NCI-H524 (cell line): ENCODE results near the gene PHIP.
"Not testable (repeated sequence)": the region's sequence is repeated elsewhere in the genome, so short reads cannot be mapped to it uniquely, and the experiment has no call there.

Experiments
- DNase-seq, 2 experiments: peaks; one replicate each; lab custom pipeline; 2025; lab: John Stamatoyannopoulos, UW

Gene PHIP

DNA sequence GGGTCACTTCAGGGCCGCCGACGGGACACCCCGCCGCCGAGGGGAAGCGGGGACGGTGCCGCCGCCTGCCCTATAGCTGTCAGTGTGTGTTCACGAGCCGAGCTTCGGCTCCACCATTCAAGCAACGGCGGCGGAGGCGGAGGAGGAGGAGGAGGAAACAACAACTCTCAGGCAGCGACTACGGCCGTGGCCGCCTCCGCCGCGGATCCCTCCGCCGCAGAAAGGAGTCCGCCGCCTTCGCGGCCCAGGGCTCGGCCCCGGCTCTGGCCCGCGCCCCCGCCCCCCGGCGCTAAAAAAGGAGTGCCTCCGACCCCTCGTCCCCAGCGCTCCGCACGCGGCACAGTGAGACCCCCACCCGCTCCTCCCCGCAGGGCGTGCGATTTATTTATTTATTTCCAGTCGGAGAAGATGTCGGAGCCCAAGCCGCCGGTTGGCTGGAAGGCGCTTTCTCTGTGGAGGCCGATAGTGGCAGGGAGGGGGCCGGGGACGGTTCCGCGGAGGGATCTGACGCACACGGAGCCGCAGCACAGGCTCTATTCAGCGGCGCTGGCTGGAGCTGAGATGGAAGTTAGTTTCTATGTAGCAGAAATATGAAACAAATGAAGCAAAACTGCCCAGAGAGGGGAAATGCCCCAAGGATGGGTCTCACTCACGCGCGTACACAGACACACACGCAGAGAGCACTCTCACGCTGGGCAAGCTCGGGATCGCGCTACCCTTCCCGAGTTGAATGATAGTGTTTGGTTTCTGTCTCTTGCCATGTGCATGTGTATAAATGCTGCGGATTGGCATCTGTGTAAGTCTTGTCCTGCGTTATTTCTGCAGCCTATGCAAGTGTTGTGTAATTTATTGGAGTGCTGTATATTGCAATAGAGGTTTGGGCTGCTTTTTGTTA is at the start of gene PHIP:
PHIP (minus strand) TSS at position 180 of the 895 bp plus-strand sequence. CDS start 186 bp downstream, outside the sequence.
- peak; percentile 88 to 96 for DNase-seq

DNA sequence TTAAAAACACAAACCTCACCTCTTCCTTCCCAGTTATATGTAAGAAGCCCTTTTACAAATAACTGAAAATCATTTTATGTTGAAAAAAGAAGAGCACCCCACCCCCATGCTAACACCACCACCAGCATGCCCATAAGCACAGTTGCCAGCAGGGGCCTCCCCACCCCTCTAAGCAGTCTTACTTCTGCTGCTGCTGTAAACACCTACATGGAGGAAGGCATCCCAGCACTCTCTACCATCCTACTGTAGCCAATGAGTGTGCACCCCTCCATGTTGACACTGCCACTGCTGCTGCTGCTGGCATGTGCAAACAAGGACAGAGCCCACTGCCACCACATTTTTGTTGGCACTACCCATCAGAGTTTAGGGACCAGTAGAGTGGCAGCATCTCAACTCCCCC is 49.6 kb upstream of the PHIP start:
- DNase-seq = no peak

DNA sequence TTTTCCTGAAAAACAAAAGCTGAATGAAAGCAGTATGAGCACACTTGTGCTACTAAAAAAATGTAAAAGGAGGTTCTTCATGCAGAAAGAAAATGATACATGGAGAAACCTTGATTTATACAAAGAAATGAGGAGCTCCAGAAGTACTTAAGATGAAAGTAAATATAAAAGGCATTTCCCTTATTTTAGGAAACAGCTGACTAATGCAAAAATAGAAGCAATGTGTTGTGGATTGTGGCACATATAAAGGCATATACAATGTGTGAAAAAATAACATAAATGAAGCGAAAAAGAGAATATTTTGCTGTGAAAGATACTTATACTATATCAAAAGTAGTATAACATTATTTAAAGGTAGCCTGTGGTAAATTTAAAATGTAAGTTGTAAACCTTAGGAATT is 41.2 kb upstream of the PHIP start:
- DNase-seq = no peak

DNA sequence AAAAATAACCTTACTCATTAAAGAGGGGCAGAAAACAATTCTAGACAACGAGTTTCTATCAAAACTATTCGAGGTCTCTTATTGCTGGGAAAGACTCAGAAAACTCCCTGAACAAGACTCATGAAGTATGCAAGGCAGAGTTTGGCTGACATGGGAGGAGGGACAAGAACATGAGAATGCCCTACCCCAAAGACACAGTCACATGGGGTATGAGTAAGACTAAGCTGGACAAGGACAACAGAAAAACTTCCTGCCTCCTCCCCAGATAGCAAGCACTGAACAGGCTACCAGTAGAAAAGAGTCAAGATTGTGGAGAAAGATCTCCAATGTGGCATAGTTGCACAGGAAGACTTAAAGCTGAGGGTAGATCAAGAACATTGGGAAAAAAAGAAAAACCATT is 39.7 kb upstream of the PHIP start:
- DNase-seq = no peak

DNA sequence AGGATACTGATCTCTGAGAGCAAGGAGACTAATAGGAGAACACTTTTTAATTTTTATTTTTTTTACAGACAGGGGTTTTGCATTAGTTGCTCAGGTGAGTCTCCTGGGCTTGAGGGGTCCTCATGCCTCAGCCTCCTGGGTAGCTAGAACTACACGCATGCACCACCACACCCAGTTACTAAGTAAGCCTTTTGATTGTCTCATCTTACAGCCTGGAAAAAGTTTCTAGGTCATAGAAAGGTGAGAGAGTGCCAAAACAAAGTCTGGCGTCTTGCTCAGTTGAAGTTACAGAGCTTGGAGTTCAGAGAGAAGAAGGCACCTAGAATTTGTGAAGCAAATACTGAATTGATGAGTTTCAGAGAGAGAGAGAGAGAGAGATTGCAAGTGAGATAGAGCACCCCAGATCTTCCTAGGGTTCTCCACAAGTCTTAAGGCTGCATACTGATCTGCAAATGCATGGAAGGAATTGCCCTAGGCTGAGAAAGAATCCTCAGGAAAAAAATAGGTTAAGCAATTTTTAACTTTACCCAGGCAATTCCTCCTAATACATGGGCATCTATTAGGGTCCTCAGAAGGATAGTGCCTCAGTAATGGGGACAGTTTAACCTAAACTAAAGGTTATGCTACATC is 37.6 kb upstream of the PHIP start:
- DNase-seq = no peak

DNA sequence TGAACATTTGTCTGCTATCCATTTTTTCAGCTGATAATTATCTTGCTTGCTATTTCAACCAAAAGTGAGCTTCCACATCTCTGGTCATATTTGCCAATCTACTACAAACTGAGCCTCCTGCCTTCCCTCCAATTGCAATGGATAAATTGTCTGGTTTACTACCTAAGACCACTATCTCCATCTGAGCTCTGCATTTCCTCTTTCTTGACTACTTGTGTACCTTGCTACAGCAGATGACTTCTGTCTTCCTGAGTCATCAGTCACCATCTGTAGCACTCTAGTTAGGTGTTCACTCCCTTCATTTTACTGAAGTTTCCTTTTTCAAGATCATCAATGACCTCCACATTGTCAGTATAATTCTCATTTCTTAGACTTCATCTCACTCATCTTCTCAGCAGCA is 33.5 kb upstream of the PHIP start:
- no peak for DNase-seq

DNA sequence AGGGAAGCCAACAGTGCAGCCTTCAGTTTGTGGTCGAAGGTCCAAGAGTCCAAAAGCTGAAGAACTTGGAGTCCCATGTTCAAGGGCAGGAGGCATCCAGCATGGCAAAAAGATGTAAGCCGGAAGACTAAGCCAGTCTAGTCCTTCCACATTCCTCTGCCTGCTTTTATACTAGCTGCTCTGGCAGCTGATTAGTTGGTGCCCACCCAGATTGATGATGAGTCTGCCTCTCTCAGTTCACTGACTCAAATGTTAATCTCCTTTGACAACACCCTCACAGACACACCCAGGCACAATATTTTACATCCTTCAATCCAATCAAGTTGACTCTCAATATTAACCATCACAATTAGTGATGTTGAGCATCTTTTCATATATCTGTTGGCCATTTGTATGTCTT is 23.1 kb upstream of the PHIP start:
- DNase-seq = no peak

DNA sequence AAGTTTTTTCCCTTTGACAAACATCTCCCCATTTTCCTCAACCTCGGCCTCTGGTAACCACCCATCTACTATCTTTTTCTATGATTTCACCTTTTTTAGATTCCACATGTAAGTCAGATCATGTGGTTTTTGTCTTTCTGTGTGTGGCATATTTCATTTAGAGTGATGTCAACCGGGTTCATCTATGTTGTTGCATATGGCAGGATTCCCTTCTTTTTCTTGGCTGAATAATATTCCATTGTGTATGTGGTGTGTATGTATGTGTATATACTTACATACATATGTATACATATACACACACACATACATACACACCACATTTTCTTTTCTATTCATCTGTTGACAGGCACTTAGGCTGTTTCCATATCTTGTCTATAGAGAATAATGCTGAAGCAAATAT is 22.2 kb upstream of the PHIP start:
- no peak for DNase-seq

DNA sequence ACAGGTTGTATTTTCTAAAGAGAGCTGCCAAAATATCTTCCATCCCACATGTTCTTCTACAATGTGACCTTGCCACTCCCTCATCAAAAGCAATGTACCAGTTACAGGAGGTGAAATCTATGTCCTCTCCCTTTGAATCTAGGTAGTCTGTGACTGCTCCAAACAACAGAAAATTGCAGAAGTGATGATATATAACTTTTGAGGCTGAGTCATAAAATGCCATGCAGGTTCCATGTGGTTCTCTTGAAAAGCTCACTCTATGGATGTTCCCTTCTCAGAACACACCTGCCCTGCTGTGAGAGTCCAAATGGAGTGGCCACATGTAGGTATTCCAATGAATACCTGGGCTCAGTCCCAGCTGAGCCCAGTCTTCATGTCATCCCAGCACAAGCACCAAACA is 16.9 kb upstream of the PHIP start:
- DNase-seq = no peak

DNA sequence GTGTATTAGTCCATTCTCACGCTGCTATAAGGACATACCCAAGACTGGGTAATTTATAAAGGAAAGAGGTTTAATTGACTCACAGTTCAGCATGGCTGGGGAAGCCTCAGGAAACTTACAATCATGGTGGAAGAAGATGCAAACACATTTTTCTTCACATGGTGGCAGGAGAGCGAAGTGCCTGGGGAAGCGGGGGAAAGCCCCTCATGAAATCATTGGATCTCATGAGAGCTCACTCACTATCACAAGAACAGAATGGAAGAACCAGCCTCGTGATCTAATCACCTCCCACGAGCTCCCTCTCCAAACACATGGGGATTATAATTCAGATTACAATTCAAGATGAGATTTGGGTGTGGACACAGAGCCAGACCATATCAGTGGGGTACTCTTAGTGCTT is 13.7 kb upstream of the PHIP start:
- not testable (repeated sequence) for DNase-seq

DNA sequence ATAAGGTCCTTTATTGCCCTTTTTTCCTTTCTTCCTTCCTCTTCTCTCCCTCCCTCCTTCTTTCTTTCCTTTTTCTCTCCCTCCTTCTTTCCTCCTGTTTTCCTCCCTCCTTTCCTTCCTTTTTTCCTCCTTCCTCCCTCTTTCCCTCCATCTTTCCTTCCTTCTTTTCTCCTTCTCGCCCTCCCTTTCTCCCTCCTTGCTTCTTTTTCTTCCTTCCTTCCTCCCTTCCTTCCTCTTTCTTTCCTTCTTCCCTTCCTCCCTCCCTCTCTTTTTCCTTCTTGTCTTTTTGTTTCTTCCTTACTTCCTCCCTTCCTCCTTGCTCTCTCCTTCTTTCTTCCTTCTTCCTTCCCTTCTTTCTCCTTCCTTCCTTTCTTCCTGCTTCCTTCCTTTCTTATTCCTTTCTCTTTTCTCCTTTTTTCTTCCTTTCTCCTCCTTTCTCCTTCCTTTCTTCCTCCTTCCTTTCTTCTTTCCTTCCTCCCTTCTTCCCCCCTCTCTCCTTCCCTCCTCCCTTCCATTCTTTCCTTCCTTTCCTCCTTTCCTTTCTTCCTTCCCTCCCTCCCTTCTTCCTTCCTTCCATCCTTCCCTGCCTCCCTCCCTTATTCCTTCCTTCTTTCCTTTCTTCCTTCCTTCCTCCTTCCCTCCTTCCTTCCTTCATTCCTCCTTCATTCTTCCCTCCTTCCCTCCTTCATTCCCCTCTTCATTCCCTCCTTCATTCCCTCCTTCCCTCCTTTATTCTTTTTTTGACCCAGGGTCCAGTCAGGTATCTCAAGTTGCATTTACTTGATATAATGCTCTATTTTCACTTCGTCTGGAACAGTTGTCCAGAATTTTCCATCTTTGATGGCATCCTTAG is 11.7 kb upstream of the PHIP start:
- no peak for DNase-seq

DNA sequence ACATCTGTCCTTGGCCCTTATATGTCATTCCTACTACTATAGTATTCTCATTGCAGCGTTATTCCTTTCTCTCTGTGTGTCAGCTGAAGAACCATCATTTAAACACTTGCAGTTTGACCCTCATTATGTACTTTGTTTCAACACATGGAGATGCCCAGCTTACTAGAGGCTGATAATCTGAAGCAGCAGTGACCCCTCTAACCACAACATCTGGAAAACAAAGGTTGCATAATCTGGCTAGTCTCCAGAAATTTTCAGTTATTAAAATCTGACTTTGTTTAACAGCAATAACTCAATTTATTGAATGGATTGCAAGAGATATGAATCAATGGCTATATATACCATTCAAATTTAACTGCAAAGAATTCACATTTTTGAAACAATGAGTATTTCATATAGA is 6.6 kb upstream of the PHIP start:
- no peak for DNase-seq

DNA sequence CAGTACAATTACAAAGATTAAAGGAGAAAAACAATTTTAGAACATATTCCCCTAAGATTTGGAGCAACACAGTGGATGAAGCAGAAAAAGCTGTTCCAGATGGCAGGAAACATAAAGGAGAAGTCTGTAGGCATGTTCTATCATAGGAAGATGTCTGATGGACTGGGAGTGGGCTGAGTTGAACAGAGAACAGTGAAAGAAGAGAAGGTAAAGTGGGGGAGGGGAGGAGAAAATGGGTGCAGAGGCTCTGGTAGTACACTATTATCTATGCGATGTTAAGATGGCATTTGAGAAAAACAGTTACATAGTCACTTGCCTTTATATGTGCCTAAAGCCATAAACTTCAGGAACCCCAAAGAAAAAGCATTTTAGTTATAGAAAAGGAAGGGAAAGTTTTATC is 4.2 kb upstream of the PHIP start:
- peak in 1 of 2 experiments; percentile 11 for DNase-seq

DNA sequence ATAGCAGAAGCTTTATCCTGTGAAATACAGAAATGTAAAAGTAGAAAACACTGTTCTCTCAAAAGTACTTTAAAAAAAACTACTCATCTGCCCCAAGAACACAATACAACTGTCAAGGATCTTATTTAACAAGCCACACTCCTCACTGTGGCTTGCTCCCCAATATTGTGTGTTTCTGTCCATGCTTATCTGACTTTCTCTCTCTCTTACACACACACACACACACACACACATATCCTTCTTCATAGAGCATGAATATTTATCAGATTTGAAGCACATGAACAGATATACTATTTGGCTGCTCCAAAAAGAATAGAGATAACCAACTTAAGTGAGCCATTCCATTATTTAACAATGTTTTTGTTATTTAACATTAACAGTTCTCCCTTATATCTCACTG is 3.6 kb upstream of the PHIP start:
- no peak for DNase-seq

DNA sequence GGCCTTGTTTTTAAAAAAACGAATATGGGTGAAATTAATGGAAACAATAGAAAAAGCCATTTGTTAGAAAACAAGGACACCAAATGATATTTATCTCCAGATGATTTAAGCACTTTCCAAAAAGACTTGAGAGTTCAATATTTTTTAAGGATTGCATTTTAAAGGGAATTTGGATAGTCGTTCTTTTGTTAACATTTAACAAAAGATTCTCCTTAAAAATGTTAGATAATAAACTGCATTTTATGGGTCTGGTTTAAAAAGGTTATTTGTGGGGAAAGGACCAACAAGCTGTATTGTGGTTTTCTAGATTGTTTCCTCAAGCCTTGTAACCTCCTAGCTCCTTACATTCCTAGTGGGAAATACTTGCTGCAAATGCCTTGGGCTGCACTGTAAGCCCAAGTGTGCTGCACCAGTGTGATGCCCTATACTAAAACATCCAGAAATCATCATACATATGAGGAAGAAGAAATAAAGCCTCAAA is 1.5 kb upstream of the PHIP start:
- peak in 1 of 2 experiments; percentile 48 for DNase-seq

DNA sequence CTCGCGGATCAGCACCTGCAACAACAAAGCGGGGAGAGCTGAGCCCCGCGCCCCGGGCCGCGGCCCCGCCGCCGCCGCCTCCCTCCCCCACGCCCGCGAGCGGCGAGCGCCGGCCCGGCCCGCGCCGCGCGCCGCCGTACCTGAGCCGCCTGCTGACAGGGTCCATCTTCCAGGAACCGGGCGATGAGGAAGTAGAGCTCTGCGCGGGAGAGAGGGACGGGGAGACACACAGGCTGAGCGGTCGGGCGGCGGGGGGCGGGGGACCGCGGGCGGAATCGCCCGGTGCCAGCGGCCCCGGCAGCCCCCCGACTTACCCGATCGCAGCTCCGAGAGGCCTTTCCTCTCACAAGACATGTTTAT is 359 bp downstream of the PHIP start:
- DNase-seq = no peak

DNA sequence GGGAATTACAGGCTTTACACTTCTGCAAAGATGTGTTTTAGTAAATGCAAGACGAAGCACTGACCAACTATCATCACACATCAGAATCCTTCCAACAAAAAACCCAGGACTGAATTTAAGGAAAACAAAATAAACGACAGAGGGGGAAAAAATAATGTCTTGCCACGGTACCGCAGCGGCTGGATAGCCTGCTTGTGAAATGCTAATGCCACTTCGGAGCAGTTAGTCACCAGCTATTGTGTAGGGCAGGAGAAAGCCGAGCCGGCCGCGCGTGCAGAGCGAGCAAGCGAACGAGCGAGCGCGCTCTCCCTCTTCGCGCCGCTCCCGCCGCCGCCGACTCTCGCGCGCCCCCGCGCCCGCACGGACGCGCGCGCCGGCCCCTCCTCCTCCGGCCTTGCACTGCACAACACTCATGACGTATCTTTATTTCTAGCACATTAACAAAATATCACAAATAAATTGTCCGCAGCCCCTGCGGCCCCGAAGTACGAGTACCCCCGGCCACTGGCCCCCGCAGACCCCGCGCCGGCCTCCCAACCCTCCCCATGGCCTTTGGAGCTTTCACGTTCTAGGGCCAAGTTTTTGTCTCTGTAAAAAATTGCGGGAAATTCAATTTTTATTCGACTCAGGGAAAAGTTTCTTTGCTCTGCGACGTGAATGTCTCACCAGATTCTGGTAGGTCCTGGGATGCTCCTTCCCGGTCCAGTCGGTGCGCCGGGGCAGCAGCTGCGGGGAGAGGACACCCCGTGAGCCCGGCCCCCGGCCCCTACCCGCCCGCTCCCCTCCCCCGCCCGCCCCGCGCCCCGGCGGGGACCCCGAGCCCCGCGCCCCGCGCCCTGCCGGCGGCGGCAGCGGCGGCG is 1.0 kb downstream of the PHIP start:
- peak; percentile 57 to 87 for DNase-seq

DNA sequence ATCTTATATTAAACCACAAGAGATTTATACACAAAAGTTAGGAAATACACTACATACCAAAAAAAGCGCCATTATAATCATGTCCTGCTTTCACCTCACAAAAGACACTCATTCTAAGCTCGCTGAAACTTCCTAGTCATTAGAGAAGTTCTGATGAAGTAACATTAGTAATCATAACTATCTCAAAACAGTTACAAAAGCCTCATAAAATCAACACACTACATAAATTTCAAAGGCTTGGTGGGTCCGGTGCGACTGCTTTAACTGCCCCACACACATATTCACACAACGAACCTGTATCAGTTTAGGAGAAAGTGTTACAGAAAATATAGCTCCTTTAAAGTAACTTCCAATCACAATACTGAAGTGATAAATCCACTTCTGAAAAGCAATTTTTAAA is 1.9 kb downstream of the PHIP start:
- peak in 1 of 2 experiments; percentile 1 for DNase-seq

DNA sequence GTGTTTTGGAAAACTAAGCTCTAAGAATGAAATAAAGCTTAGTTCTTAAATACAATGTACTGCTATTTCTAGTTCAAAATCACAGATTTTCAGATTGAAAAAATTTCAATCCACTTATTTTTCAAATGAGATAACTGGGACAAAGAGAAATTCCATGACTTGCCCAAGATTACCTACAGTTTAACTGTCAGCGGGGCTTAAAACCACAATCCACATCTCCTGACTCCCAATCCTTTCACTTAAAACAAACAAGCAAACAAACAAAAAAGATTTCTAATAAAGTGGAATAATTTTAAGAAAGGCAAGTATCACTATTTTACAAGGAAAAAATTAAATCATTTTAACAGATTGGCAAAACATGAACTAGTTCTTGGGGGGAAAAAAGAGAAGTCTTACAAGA is 4.2 kb downstream of the PHIP start:
- no peak for DNase-seq

DNA sequence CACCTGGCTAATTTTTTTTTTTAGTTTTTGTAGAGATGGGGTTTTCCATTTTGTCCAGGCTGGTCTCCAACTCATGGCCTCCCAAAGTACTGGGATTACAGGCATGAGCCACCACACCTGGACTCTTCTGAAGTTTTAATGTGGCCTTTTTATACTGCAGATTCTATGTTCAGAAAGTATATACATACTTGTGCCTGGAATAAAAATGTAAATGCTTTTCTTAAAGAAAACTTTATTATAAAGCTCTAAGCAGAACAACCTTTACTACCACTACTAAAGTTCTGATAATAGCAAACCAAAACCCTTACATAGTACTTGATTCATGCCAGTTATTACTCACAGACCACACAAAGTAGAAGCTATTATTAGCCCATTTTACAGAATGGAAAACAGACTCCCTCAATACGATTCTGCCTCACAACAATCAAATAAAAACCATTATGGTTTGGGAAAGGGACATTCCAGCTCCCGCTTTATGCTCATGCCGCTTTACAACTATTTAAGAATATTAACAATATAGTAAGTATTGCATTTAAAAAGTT is 5.3 kb downstream of the PHIP start:
- DNase-seq = no peak

DNA sequence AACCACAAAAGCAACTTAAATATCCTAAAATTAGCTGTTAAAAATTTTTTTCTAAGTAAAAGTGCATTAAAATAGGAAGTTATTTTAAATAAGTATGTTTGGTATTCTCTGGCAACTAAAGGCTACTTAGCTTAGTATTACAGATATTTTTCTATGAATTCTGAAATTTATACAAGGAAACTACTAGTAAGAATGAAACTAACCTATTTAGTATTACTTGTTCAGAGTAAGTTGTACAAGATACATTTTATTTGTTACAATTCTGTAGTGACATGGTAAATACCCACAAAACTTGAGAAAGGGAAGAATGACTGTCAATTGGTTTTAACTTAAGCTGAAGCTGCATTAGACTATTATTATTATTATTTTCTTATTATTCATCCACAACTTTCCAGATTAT is 6.5 kb downstream of the PHIP start:
- DNase-seq = no peak
